HuH-7.5 (cell line): Measurements from ENCODE around the gene FUT4.
"Not testable (repeated sequence)": the region's sequence is repeated elsewhere in the genome, so short reads cannot be mapped to it uniquely, and the experiment has no call there.

Experiments used
- DNase-seq: peaks from one replicate; pipeline ENCODE4 v3.0.0; 2011; ENCODE audit warnings: low spot score

The FUT4 gene

GRCh38 chr11:94533206-94533605 is 10.5 kb upstream of the FUT4 start:
- no peak for DNase-seq

DNA sequence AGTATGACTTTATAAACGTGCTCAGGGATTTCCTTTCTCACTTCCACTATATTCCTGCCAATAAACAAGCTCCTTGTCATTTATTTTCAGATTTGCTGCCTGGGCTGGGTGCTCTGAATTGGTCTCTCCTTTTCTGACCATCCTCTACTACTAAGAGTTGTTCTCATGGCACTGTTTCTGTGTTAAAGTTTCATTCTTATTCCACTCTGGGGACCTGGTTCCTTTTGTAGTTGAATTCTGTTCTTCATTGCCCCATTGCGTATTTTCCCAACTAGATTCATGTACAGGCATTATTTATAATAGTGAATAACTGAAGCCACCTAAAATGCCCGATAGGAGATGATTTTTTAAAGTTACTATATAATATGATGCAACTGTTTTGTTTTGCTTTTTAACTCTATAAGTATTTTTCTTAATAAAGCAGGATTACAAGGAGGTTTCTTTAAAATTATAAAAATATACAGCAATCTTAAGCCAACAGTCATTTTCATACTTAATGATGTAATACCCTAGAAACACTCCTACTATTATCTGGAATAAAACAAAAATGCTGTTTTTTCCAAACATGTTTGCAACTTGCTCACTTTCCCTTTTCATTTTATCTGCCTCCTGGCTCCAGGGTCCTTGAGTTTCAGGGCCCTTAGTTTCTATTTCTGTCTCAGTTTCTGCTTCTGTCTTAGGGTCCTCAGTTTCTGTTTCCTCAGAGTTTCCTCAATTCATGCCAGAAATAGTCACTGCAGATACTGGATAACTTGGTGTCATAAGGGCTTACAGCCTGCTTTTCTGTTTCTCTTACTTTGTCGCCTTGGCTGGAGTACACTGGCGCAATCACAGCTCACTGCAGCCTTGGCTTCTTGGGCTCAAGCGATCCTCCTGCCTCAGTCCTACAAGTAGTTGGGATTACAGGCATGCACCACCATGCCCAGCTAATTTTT is 9.8 kb upstream of the FUT4 start:
- no peak for DNase-seq

GRCh38 chr11:94536386-94536785 is 7.3 kb upstream of the FUT4 start:
- no peak for DNase-seq

DNA sequence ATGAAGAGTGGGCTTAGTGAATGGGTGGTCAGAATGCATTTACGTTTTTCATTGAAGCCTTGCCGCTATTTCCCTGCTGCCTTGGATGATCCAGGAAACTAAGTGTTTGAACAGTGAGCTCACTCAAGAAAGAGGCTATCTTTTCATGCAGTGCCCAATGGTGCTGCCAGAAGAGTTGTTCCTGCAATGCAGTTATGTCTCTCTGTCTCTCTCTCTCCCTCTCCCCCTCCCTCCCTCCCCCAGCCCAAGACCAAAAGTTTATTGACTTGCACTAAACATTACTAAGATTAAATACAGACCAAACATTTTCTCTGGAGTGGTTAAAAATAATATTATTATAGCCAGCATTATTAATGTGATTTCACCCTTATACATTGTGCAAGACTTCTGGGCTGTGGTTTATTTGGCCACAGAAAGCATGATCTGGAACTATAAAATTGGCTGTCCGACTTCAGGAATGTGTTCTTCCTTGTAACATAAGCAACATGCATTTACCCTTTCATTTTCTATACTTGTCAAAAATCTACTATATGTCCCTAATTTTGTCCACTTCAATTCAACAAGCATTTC is 6.6 kb upstream of the FUT4 start:
- DNase-seq: no peak

DNA sequence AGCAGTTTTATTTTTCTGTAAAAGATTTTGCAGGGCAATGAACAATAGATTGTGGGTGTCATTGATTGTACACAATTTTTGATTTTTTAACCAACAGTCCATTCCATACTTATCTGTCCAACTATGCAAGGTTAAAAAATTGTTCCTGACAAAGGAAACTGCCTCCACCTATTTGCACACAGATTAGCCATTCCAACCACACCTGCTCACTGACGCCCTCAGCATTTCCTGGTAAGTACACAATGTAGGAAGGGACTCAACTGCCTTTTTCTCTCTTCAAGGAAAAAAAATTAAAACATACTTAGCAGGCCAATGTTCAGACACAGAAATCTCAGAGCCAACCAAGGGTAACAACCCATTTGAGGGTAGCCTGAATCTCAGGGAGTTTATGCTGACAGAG is 4.3 kb upstream of the FUT4 start:
- DNase-seq: no peak

DNA sequence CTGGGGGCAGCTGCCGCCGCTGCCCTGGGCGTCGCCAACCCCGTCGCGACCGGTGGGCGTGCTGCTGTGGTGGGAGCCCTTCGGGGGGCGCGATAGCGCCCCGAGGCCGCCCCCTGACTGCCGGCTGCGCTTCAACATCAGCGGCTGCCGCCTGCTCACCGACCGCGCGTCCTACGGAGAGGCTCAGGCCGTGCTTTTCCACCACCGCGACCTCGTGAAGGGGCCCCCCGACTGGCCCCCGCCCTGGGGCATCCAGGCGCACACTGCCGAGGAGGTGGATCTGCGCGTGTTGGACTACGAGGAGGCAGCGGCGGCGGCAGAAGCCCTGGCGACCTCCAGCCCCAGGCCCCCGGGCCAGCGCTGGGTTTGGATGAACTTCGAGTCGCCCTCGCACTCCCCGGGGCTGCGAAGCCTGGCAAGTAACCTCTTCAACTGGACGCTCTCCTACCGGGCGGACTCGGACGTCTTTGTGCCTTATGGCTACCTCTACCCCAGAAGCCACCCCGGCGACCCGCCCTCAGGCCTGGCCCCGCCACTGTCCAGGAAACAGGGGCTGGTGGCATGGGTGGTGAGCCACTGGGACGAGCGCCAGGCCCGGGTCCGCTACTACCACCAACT is 1.0 kb downstream of the FUT4 start:
- DNase-seq: no peak

- no peak for DNase-seq
These were observed 1.8 kb downstream of the FUT4 start for GRCh38 chr11:94545264-94546161.

- no peak for DNase-seq
These were observed 2.4 kb downstream of the FUT4 start for GRCh38 chr11:94546162-94546470.

DNA sequence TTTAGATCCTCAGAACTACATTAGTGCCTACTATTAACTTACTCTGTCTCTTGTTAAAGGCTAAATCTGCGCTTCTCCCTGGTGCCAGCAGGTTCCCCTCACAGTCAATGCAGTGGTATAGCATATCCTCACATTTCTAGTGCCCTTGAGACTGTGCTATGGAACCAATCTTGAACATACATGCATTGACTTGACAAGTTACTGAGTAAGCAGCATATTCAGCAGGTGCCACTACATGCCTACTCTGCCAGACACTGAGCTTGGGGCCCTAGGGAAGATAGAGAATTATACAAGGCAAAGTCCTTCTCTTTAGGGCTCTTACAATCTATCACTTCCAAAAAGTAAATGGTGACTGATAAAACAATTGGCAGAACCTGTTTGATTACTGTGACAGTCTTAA is 3.2 kb downstream of the FUT4 start:
- no peak for DNase-seq

DNA sequence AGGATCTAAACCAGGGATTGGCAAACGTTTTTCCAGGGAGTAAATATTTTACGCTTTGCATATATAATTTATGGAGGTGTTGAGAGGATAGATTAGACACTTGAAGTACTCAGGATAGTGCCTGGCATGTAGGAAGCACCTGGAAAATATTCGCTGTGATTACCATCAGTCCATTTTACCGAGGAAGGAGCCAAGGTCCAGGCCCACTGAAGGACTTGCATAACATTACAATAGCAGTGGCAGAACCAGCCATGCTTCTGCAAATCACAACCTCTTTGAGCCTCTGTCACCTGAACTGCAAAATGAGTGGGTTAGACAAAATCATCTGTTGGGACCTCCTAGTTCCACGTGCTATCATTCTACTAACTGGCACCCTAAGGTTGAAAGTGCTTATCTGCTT is 5.4 kb downstream of the FUT4 start:
- DNase-seq: no peak

- DNase-seq: no peak
These were observed 6.8 kb downstream of the FUT4 start for GRCh38 chr11:94550513-94550912.

DNA sequence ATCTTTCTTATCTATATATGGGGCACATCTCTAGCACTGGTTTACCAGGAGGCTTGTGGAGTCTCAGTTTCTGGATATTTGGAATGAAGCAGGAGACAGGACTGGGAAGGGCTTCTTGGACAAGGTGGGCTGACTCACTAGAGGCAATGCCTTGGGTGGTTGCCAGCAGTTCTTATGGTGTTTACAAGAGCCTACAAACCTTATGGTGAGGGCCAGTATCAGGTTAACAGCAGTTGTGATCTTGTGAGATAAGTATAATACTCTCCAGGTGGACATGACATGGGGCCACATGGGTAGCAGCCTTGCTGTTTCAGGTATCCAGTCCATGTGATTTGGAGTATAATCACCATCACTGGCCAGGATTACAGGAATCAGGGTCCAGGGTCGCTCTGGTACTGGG is 10.2 kb downstream of the FUT4 start:
- no peak for DNase-seq

GRCh38 chr11:94555752-94556329 is 12.1 kb downstream of the FUT4 start:
- not testable (repeated sequence) for DNase-seq

DNA sequence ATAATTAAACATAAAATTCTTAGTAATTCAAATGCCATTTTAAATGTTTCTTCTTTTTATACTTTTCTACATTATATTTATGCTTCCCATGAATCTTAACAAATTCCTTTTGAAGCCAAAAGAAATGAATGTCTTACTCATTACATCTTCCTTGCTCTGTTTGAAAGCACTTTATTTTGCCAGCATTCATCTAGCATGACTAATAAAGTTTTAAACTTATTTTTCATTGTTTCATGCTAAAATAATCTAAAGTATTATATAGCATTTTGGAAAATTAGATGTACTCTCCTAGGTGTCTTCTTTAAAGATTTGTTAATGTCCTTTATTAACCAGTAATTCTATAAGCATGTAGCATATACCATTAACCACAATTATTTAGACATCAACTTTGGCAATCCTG is 13.7 kb downstream of the FUT4 start:
- no peak for DNase-seq

- DNase-seq: no peak
These were observed 14.3 kb downstream of the FUT4 start for GRCh38 chr11:94557992-94558391.

DNA sequence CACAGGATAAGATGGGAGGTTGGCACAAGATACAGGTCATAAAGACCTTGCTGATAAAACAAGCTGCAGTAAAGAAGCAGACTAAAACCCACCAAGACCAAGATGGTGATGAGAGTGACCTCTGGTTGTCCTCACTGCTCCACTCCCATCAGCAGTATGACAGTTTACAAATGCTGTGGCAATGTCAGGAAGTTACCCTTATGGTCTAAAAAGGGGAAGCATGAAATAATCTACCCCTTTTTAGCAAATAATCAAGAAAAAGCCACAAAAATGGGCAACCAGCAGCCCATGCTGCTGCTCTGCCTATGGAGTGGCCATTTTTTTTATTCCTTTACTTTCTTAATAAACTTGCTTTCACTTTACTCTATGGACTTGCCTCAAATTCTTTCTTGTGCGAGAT is 14.7 kb downstream of the FUT4 start:
- DNase-seq: no peak

GRCh38 chr11:94558932-94559331 is 15.2 kb downstream of the FUT4 start:
- no peak for DNase-seq

- no peak for DNase-seq
These were observed 15.6 kb downstream of the FUT4 start for GRCh38 chr11:94559361-94559760.

GRCh38 chr11:94560834-94561233 is 17.1 kb downstream of the FUT4 start:
- DNase-seq: no peak

GRCh38 chr11:94563176-94563847 is 19.6 kb downstream of the FUT4 start:
- DNase-seq: no peak

GRCh38 chr11:94563848-94564467 is 20.2 kb downstream of the FUT4 start:
- DNase-seq: no peak
